Measurements from ENCODE around the gene TSKU. TPM values are rescaled to one million over a fixed set of nuclear protein-coding genes. Genes with fewer than 3 reads are reported as not detected.

The TSKU gene
- total and polyA plus RNA-seq, 8 donors: 2.7 to 25.2 (median 10.7) TPM

DNA sequence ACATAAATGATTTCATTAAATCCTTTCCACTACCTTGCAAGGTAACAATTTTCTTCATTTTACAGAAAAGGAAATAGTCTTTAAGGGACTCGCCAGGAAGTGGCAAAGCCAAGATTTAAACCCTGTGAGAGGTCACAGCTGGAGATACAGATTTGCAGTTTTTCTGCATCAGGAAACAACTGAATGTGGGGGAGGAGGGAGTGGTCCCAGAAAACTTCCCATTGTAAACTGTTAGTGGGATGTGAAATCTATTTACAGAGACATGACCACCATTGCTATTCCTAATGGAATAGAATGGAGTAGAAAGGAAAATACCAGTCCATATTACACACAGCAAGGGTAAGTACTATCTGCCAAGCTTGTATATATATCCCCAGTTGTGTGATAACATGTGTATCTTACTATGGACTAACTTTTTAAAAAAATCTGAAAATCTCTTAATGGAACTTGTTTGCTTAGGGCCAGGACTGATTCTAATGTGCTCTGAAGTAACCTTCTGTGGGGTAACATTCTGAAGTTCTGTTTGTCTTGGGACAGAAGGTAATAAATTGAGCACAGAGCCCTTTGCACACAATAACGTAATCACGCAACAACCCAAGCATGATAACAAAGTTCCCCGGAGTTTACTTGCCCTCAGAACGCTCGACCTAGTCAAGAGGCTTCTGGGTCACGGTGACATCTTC is 10.9 kb upstream of the TSKU start:
- Histone ChIP-seq H3K36me3 (no peaks in the 10 kb centered on the region), H3K4me1 (peaks cover 0 to 9% (median 0%) of the 10 kb centered on the region in 3 donors), H3K4me3 (no peak overlapping the region), H3K27me3 (no peaks in the 10 kb centered on the region), H3K27ac (no peak overlapping the region), H3K9me3 (no peaks in the 10 kb centered on the region)
- DNase-seq (no peak), FAIRE-seq (no peak), ATAC-seq (peak in 1 of 4 donors; percentile 15)
- WGBS, 2 donors: 42 to 49% methylated on average over 7 of the region's 7 CpGs
- intact Hi-C loops (cut with DNase I): no loop called here
- TF ChIP-seq, protein P1, sequence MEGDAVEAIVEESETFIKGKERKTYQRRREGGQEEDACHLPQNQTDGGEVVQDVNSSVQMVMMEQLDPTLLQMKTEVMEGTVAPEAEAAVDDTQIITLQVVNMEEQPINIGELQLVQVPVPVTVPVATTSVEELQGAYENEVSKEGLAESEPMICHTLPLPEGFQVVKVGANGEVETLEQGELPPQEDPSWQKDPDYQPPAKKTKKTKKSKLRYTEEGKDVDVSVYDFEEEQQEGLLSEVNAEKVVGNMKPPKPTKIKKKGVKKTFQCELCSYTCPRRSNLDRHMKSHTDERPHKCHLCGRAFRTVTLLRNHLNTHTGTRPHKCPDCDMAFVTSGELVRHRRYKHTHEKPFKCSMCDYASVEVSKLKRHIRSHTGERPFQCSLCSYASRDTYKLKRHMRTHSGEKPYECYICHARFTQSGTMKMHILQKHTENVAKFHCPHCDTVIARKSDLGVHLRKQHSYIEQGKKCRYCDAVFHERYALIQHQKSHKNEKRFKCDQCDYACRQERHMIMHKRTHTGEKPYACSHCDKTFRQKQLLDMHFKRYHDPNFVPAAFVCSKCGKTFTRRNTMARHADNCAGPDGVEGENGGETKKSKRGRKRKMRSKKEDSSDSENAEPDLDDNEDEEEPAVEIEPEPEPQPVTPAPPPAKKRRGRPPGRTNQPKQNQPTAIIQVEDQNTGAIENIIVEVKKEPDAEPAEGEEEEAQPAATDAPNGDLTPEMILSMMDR (IDR thresholded peaks at IDR 0.05): no peak

DNA sequence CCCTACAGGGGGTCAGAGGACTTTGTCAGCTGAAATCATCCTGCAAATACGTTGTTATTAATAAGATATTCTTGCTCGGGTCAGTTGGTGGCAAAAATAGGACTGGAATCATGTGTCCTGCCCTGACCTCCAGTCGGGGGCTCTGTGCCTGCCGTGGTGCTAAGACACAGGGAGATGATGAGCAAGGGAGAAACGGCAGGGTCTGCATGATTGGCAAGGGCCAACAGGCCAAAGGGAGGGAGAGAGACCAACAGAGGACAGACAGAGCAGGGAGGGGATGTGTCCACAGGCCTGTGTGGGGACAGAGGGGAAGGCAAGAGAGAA is 10.4 kb upstream of the TSKU start:
- intact Hi-C loops (cut with DNase I): no loop called here

DNA sequence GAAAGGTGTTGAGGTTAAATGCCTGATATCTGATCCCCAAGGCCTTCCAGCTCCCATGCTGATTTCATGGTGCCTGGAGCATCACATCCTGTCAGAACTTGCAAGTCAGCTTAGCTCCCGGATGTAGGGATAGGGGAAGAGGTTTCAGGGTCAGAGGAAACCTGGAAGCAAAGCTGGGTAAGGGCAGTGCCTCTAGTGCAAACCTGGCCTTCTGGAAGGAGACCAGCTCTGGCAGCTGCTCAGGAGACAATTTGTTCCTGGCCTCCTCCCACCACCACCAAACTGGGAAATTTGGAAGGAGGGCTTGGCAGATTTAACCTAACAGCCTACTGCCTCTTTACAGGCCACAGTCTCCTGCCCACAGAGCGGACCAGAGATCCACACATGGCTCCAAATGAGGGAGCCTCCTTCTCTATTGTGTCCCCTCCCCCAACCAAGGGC is 9.2 kb upstream of the TSKU start:
- Histone ChIP-seq H3K9me3 (no peaks in the 10 kb centered on the region), H3K4me3 (no peak overlapping the region), H3K27me3 (no peaks in the 10 kb centered on the region), H3K36me3 (no peaks in the 10 kb centered on the region), H3K27ac (no peak overlapping the region), H3K4me1 (peaks cover 0 to 3% (median 0%) of the 10 kb centered on the region in 3 donors)
- WGBS, 2 donors: 72 to 74% methylated on average over 2 of the region's 2 CpGs
- TF ChIP-seq, protein P1 (IDR thresholded peaks at IDR 0.05): no peak
- DNase-seq (peak in 4 of 6 donors; percentile 12 to 67 (median 42)), FAIRE-seq (no peak), ATAC-seq (peak in 3 of 4 donors; percentile 14 to 66 (median 49))
- intact Hi-C loops (cut with DNase I): no loop called here

More for the DNA sequence above, 10.4 kb upstream of the TSKU start:
- FAIRE-seq: no peak
- H3K36me3 ChIP-seq: no peaks in the 10 kb centered on the region
- ATAC-seq: no peak
- DNase-seq: peak in 1 of 6 donors; percentile 26
- peaks cover 0 to 7% (median 0%) of the 10 kb centered on the region in 3 donors for H3K4me1 ChIP-seq
- H3K27me3 ChIP-seq: no peaks in the 10 kb centered on the region
- TF ChIP-seq, protein P1 (IDR thresholded peaks at IDR 0.05): no peak
- no peak overlapping the region for H3K4me3 ChIP-seq
- no peak overlapping the region for H3K27ac ChIP-seq
- WGBS, 2 donors: 69 to 75% methylated on average over 5 of the region's 5 CpGs
- no peaks in the 10 kb centered on the region for H3K9me3 ChIP-seq

DNA sequence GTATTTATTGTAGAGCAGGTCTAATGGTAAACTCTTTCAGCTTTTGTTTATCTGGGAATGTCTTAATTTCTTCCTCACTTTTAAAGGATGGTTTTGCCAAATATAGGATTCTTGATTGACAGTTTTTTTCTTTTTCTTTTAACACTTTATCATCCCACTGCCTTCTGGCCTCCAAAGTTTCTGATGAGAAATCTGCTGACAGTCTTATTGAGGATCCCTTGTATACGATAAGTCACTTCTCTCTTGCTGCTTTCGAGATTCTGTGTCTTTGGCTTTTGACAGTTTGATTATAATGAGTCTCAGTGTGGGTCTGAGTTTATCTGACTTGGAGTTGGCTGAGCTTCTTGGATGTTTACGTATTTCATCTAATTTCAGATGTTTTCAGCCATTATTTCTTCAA is 6.7 kb upstream of the TSKU start:
- Histone ChIP-seq H3K27ac (no peak overlapping the region), H3K9me3 (no peaks in the 10 kb centered on the region), H3K27me3 (no peaks in the 10 kb centered on the region), H3K36me3 (no peaks in the 10 kb centered on the region), H3K4me1 (peaks cover 0 to 3% (median 0%) of the 10 kb centered on the region in 3 donors), H3K4me3 (no peak overlapping the region)
- TF ChIP-seq, protein P1 (IDR thresholded peaks at IDR 0.05): no peak
- FAIRE-seq (no peak), DNase-seq (no peak), ATAC-seq (no peak)
- 86 to 92% methylated on average over 3 of the region's 3 CpGs for WGBS, 2 donors
- intact Hi-C loops (cut with DNase I): no loop called here

DNA sequence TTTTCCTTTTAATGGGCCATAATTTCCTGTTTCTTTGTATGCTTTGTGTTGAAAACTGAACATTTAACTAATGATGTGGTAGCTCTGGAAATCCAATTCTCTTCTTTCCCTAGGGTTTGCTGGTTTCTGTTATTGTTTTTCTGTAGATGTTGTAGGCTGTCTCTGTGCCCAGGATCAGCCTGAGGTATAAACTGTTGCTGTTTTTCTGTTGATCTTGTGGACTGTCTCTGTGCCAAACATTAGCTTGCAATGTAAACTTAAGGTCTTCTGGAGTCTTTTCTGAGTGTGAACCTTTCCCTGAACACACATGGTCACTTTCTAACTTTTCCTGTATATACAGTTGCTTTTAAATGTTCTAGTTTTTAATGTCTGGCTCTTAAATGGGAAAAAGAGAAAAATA is 5.9 kb upstream of the TSKU start:
- Histone ChIP-seq H3K9me3 (no peaks in the 10 kb centered on the region), H3K27ac (no peak overlapping the region), H3K4me3 (no peak overlapping the region), H3K36me3 (no peaks in the 10 kb centered on the region), H3K4me1 (peaks cover 0 to under 1% (median 0%) of the 10 kb centered on the region in 3 donors), H3K27me3 (no peaks in the 10 kb centered on the region)
- intact Hi-C loops (cut with DNase I): no loop called here
- ATAC-seq (no peak), DNase-seq (no peak), FAIRE-seq (no peak)
- TF ChIP-seq, protein P1 (IDR thresholded peaks at IDR 0.05): no peak
